Spleen (tissue), 7 donors: Measurements from ENCODE around the gene CAMTA1.

Experiments
- CTCF ChIP-seq, 11 experiments: fragments of 200-600 bp in 7 of 11; fragments of 450-650 bp in 4 of 11; sonication (generic) in 4 of 11; IDR thresholded peaks in 8 of 11; conservative IDR thresholded peaks in 3 of 11; 1 replicate in 7 of 11; 2 replicates in 4 of 11; pipeline versions ENCODE4 v1.4.0 to v1.8.0; 2016 to 2021; ENCODE audit warnings: antibody characterized with exemption in 11 of 11, inconsistent platforms in 4 of 11, mild to moderate bottlenecking in 1 of 11
- POLR2A ChIP-seq, 3 donors: fragments of 450-650 bp; IDR thresholded peaks; one replicate each; pipeline ENCODE4 v1.5.1; 2017; ENCODE audit warnings: antibody characterized with exemption in 3 of 3, mild to moderate bottlenecking in 1 of 3
- donor health status: DM: no; HTN: no; CAD: no; lungs with moderate emphysema.
- donor health status: DM: no; HTN: no; CAD: no.
- donor health status: DM: no; HTN: no; CAD: no.

GRCh38 chr1:7650801-7651200 lies 865.5 kb downstream of the CAMTA1 start:
- no peak for TF ChIP-seq CTCF (IDR thresholded peaks at IDR 0.05 in 8 of 11, conservative IDR thresholded peaks at IDR 0.05 in 3 of 11)
- no peak for TF ChIP-seq POLR2A (IDR thresholded peaks at IDR 0.05)
